ENCODE results near the gene GOLGA6A.
A peak's percentile ranks its signal among the peaks of the same experiment; 100 is the strongest.
"Not testable (repeated sequence)": the region's sequence is repeated elsewhere in the genome, so short reads cannot be mapped to it uniquely, and the experiment has no call there.

The GOLGA6A gene, protein sequence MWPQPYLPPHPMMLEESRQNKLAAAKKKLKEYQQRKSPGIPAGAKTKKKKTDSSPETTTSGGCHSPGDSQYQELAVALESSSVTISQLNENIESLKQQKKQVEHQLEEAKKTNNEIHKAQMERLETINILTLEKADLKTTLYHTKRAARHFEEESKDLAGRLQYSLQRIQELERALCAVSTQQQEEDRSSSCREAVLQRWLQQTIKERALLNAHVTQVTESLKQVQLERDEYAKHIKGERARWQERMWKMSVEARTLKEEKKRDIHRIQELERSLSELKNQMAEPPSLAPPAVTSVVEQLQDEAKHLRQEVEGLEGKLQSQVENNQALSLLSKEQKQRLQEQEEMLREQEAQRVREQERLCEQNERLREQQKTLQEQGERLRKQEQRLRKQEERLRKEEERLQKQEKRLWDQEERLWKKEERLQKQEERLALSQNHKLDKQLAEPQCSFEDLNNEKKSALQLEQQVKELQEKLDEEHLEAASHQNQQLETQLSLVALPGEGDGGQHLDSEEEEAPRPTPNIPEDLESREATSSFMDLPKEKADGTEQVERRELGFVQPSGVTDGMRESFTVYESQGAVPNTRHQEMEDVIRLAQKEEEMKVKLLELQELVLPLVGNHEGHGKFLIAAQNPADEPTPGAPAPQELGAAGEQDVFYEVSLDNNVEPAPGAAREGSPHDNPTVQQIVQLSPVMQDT

GRCh38 chr15:74082450-74082849 is at the start of gene GOLGA6A:
Gene GOLGA6A, minus strand, starts transcription at chr15:74082550. Its CDS starts 41 bp downstream, at chr15:74082509.
- not testable (repeated sequence) for DNase-seq

DNA sequence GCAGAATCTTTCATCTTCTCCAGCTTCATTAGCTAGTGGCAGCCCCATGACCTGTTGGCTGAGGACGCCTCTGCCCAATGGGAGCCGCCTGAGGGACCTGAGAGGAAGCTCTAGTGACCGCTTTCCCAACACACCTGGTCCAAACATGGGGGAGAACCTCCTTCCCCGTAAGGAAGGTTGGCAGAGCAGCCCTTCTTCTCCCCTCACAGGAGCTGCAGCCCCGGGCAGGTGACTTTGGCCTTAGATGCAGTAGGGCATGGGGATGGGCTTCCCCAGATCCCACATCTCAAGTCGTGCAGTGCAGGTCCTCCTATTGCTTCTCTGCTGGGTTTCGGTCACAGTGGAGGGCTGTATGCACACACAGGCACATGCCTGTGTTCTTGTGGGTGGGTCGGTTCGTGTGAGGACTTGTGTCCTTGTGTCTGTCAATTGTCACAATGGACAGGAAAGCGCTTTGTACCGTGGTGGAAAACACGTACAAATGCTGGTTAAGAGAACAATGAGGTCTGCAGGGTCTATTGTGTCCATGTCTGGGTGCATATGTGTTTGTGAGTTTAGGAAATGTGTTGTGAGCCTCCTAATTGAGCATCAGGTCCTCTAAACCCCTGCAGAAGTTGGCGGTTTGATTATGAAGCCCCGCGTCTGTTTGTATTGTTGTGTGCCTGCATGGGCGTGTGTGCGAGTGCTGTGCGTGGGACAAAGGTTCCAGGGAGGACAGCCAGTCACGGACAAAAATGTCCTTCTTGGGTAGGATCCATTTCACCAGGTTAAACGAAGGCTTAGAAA is 49.5 kb upstream of the GOLGA6A start:
- DNase-seq = no peak

DNA sequence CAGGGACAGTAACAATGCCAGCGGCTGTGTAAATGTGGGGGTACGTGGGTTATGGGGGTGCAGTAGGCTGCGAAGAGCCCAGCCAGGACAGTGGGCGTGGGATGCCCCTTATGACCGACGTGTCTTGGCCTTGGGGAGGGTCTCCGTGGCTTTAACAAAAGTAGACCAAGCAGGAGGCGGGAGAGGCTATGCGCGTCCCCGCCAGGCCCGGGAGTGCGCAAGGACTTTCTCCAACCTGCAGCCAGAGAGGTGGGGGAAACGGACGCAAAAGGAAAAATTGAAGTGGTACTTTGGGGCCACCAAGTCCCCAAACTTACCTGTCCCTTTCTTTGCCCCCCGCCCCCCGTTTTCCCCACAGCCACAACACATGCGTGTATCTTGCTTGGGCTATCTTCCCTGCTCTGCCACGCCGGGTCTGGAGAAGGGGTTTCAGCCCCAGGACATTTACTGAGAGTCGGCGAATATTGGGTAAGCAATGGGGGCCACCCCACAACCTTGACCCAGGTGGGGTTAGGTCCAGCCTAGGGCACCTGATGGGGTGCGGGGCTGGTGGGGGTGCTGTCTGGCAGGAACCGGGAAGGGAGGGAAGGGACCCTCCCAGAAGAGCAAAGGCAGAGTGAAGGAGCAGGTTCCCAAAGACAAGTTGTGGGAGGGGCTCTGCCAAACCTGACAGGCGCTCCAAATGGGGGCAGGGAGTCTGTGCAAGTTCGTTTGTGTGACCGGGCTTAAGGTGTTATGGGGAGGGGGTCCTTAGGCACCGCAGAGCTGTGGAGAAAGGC is 48.7 kb upstream of the GOLGA6A start:
- no peak for DNase-seq

GRCh38 chr15:74130155-74130848 is 48.0 kb upstream of the GOLGA6A start, which contains the start of gene ISLR2:
Gene ISLR2, plus strand, starts transcription at chr15:74130586. Its CDS starts 2,169 bp downstream, at chr15:74132755.
- DNase-seq = no peak

DNA sequence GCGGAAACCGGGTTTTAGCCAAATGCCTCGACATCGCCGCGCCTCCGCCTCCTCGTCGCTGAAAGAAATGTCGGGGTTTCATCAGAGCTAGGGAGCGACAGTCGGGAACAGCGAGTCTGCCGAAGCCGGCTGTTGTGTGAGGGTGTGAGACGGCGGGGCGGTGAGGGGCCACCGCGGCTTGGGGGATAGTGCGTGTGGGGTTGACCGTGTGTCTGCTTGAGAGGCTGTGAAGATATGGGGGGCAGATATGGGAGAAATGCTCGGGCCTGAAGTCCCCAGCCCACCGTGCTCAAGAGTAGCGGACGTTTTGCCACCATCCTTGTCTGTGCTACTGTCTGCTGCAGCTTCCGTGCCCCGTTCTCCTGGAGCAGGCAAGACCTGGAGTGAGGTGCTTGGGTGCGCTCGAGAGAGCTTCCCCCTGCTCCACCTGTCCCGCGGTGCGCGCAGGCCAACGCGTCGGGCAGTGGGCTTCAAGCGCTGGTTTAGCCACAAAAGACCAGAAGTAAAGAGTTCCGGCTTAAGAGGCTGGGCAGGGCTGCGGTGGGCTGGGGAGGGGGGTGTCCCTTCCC is 47.3 kb upstream of the GOLGA6A start:
- DNase-seq = no peak

- no peak for DNase-seq
Measured at GRCh38 chr15:74128785-74129585, 46.6 kb upstream of the GOLGA6A start.

- no peak for DNase-seq
Measured at GRCh38 chr15:74127954-74128784, 45.8 kb upstream of the GOLGA6A start.

GRCh38 chr15:74127255-74127953 is 45.1 kb upstream of the GOLGA6A start:
- DNase-seq = peak; percentile 93

- no peak for DNase-seq
Measured at GRCh38 chr15:74124759-74125158, 42.4 kb upstream of the GOLGA6A start.

DNA sequence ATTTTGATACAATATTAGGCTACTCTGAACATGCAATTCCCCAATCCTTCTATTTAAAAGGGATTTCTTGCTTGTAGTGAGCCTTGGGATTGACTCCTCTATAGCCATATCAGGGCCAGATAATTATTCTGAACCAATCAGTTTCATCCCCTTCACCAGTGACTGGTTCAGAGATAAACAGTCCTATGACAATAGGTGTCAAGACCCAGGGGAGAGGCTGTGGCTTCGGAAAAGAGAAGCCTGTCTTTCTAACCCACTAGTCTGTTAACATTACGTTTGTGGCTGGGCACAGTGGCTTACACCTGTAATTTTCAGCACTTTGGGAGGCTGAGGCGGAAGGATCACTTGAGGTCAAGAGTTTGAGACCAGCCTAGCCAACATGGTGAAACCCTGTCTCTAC is 41.8 kb upstream of the GOLGA6A start:
- DNase-seq = no peak

DNA sequence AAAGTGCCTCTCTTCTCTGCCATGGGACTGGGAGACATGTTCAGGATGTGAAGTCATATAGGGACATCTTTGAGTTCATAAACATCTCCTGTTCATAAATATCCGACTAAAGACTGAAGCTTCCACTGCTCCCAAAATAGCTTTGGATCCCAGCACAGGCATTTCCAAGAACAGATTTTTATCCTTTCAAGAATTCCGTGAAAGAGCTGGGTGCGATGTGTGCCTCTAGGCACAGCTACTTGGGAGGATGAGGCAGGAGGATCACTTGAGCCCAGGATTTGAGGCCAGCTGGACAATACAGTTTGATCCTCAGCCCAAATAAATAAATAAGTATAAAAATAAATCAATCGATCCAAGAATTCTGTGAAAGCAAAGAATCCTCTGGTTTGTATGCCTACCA is 41.3 kb upstream of the GOLGA6A start:
- no peak for DNase-seq

GRCh38 chr15:74123131-74123429 is 40.7 kb upstream of the GOLGA6A start:
- DNase-seq = no peak

- DNase-seq = no peak
Measured at GRCh38 chr15:74122403-74123130, 40.2 kb upstream of the GOLGA6A start.

DNA sequence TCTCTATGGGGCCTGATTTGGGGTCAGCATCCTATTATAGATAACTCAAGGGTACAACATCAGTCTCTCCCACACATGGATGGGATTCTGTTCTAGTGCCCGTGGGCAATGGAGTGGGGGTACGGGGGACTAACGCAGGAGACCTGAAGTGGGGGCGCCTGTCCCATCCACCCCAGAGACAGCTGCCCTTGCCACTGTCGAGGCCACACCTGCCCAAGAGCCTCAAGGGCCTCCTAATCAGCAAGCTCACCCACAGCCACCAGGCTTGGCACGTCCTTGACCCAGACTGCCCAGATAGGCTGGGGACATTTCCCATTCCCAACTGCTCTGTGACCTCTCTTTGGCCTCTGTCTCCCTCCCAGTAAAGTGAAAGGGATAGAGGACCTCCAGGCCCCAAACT is 39.5 kb upstream of the GOLGA6A start:
- DNase-seq = no peak

GRCh38 chr15:74121039-74121438 is 38.7 kb upstream of the GOLGA6A start:
- DNase-seq = no peak

DNA sequence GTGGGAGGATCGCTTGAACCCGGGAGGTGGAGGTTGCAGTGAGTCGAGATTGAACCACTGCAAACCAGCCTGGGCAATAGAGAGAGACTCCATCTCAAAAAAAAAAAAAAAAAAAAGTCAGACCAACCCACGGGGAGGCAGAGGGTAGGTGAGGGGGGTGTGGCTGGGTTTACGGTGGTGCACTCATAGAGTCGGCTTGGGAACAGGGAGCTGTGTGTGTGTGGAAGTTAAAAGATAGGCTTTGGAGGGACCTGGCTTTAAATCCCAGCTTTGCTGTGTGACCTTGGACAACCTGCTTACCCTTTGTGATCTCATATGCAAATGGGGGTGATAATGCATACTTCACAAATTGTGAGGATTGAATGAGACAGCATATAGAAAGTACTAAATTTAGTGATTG is 38.1 kb upstream of the GOLGA6A start:
- DNase-seq = no peak

- DNase-seq = no peak
Measured at GRCh38 chr15:74109713-74110112, 27.4 kb upstream of the GOLGA6A start.

DNA sequence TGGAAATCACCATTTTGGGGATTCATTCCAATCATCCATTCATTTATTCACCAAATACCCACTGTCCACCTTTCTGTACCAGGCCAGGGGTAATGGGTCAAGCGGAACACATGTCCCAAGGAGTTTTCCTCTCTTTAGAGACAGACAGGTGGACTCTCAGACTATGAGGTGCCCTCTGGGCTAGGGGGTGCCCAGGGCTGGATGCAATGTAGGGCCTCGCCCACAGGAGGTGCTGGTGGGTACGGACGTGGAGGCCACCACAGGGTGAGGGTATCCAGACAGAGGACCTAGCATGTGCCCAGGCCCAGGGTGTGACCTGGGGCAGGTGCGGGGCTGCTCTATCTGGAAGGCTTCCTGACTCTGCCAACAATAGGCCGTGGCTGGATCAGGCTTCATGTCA is 26.3 kb upstream of the GOLGA6A start:
- DNase-seq = not testable (repeated sequence)

DNA sequence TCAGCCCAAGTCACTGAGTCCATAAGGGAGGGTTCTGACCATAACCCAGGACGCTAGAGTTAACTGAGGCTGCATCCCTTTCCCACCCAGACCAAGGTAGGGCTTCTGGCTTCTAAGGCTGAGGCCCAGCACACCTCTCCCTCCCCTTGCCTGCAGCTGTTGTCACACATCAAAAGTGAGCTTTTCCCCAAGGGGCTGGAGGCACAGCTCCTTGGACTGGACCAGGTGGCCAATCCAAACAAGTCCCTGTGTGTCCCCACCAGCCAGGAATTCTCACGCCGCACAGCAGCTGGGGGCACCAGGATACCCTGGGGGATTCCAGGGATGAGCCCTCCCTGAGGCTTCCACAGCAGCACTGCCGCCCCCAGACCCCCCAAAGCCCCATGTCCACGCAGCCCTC is 25.8 kb upstream of the GOLGA6A start:
- DNase-seq = no peak

Data from activated CD4-positive, alpha-beta T cell treated with anti-CD3 and anti-CD28 coated beads, Interleukin-2, Interleukin-6, amounts not matched to agents 100 ng/mL and 50 ng/mL, durations not matched to agents 16 hours and 8 hours (primary cell).